ENCODE data around the gene SFT2D1. TPM values are rescaled to one million over a fixed set of nuclear protein-coding genes. Genes with fewer than 3 reads are reported as not detected.
"Not testable (repeated sequence)": the region's sequence is repeated elsewhere in the genome, so short reads cannot be mapped to it uniquely, and the experiment has no call there.

SFT2D1 gene
- polyA plus RNA-seq, 4 donors = 63.1 to 81.6 (median 71.0) TPM

- DNase-seq (ENCODE audit: low read depth in 4 of 4, low spot score in 2 of 4) = no peak
Observed at GRCh38 chr6:166365221-166365620, 22.9 kb upstream of the SFT2D1 start.

- no peak for DNase-seq (ENCODE audit: low read depth in 4 of 4, low spot score in 2 of 4)
Observed at GRCh38 chr6:166364456-166364855, 22.1 kb upstream of the SFT2D1 start.

- DNase-seq (ENCODE audit: low read depth in 4 of 4, low spot score in 2 of 4) = not testable (repeated sequence)
Observed at GRCh38 chr6:166362427-166362826, 20.1 kb upstream of the SFT2D1 start.

GRCh38 chr6:166361077-166361429, 18.7 kb upstream of the SFT2D1 start:
- DNase-seq (ENCODE audit: low read depth in 4 of 4, low spot score in 2 of 4) = no peak

GRCh38 chr6:166360243-166361076, 18.1 kb upstream of the SFT2D1 start:
- DNase-seq (ENCODE audit: low read depth in 4 of 4, low spot score in 2 of 4) = no peak

- no peak for DNase-seq (ENCODE audit: low read depth in 4 of 4, low spot score in 2 of 4)
Observed at GRCh38 chr6:166355552-166355951, 13.2 kb upstream of the SFT2D1 start.

- DNase-seq (ENCODE audit: low read depth in 4 of 4, low spot score in 2 of 4) = no peak
Observed at GRCh38 chr6:166354965-166355364, 12.6 kb upstream of the SFT2D1 start.

- no peak for DNase-seq (ENCODE audit: low read depth in 4 of 4, low spot score in 2 of 4)
Observed at GRCh38 chr6:166354143-166354542, 11.8 kb upstream of the SFT2D1 start.

GRCh38 chr6:166353507-166353906, 11.2 kb upstream of the SFT2D1 start:
- DNase-seq (ENCODE audit: low read depth in 4 of 4, low spot score in 2 of 4) = no peak

GRCh38 chr6:166352923-166353322, 10.6 kb upstream of the SFT2D1 start:
- no peak for DNase-seq (ENCODE audit: low read depth in 4 of 4, low spot score in 2 of 4)

GRCh38 chr6:166351715-166352285, 9.5 kb upstream of the SFT2D1 start:
- no peak for DNase-seq (ENCODE audit: low read depth in 4 of 4, low spot score in 2 of 4)

- no peak for DNase-seq (ENCODE audit: low read depth in 4 of 4, low spot score in 2 of 4)
Observed at GRCh38 chr6:166348305-166348949, 6.1 kb upstream of the SFT2D1 start.

GRCh38 chr6:166346965-166347364, 4.6 kb upstream of the SFT2D1 start:
- no peak for DNase-seq (ENCODE audit: low read depth in 4 of 4, low spot score in 2 of 4)

GRCh38 chr6:166346449-166346848, 4.1 kb upstream of the SFT2D1 start:
- DNase-seq (ENCODE audit: low read depth in 4 of 4, low spot score in 2 of 4) = no peak

GRCh38 chr6:166345672-166346071, 3.3 kb upstream of the SFT2D1 start:
- DNase-seq (ENCODE audit: low read depth in 4 of 4, low spot score in 2 of 4) = not testable (repeated sequence)

- not testable (repeated sequence) for DNase-seq (ENCODE audit: low read depth in 4 of 4, low spot score in 2 of 4)
Observed at GRCh38 chr6:166344921-166345320, 2.6 kb upstream of the SFT2D1 start.

GRCh38 chr6:166344240-166344639, 1.9 kb upstream of the SFT2D1 start:
- no peak for DNase-seq (ENCODE audit: low read depth in 4 of 4, low spot score in 2 of 4)

GRCh38 chr6:166343150-166343487, 774 bp upstream of the SFT2D1 start:
- peak in 1 of 4 donors; percentile 7 for DNase-seq (ENCODE audit: low read depth in 4 of 4, low spot score in 2 of 4)

- peak in 2 of 4 donors; percentile 11 to 19 for DNase-seq (ENCODE audit: low read depth in 4 of 4, low spot score in 2 of 4)
Observed at GRCh38 chr6:166341977-166342348, 382 bp downstream of the SFT2D1 start.

GRCh38 chr6:166341464-166341863, 881 bp downstream of the SFT2D1 start:
- no peak for DNase-seq (ENCODE audit: low read depth in 4 of 4, low spot score in 2 of 4)

- no peak for DNase-seq (ENCODE audit: low read depth in 4 of 4, low spot score in 2 of 4)
Observed at GRCh38 chr6:166338854-166339253, 3.5 kb downstream of the SFT2D1 start.

GRCh38 chr6:166336847-166337246, 5.5 kb downstream of the SFT2D1 start:
- no peak for DNase-seq (ENCODE audit: low read depth in 4 of 4, low spot score in 2 of 4)

All from left renal cortex interstitium (tissue), 4 donors.